ENCODE measurements around the gene BMPER. TPM values are rescaled to one million over a fixed set of nuclear protein-coding genes. Genes with fewer than 3 reads are reported as not detected.

BMPER gene
- total RNA-seq, 3 donors from 2014 or later (not counting 1 experiment from before 2014, with no cell fraction given) = 0.32 to 0.64 (median 0.50) TPM

GRCh38 chr7:33968591-33968990 lies 63.3 kb downstream of the BMPER start:
- H3K4me3 Mint-ChIP-seq = no peak overlapping the region
- Histone ChIP-seq H3K4me1 (ENCODE audit: control insufficient read depth, insufficient read depth, low read length) (no peaks in the 10 kb centered on the region), H3K4me3 (ENCODE audit: low read length) (no peak overlapping the region), H3K9me3 (ENCODE audit: control insufficient read depth, insufficient read depth, low read length) (no peaks in the 10 kb centered on the region), H3K27ac (ENCODE audit: low read length) (no peak overlapping the region), H3K36me3 (ENCODE audit: control insufficient read depth, insufficient read depth, low read length) (no peaks in the 10 kb centered on the region), H3K27me3 (ENCODE audit: control insufficient read depth, insufficient read depth, low read length) (peaks cover 2% of the 10 kb centered on the region)
- ATAC-seq (no peak), DNase-seq (no peak)
- WGBS (ENCODE audit: insufficient coverage) = 100% methylated on average over 1 of the region's 1 CpG
- intact Hi-C loops (cut with micrococcal nuclease) = no loop called here
- H3K4me1 Mint-ChIP-seq = no peaks in the 10 kb centered on the region
- no peaks in the 10 kb centered on the region for H3K9me3 Mint-ChIP-seq
- no peaks in the 10 kb centered on the region for H3K27me3 Mint-ChIP-seq (ENCODE audit: low read depth in 2 of 2)
- no peaks in the 10 kb centered on the region for H3K36me3 Mint-ChIP-seq
- H3K27ac Mint-ChIP-seq = no peak overlapping the region
- no peak for TF ChIP-seq CTCF (IDR thresholded peaks at IDR 0.05)

- Histone ChIP-seq H3K27ac (ENCODE audit: low read length) (no peak overlapping the region), H3K9me3 (ENCODE audit: control insufficient read depth, insufficient read depth, low read length) (no peaks in the 10 kb centered on the region), H3K4me1 (ENCODE audit: control insufficient read depth, insufficient read depth, low read length) (no peaks in the 10 kb centered on the region), H3K4me3 (ENCODE audit: low read length) (no peak overlapping the region), H3K36me3 (ENCODE audit: control insufficient read depth, insufficient read depth, low read length) (no peaks in the 10 kb centered on the region), H3K27me3 (ENCODE audit: control insufficient read depth, insufficient read depth, low read length) (no peaks in the 10 kb centered on the region)
- no peaks in the 10 kb centered on the region for H3K4me1 Mint-ChIP-seq
- WGBS (ENCODE audit: insufficient coverage) = 88% methylated on average over 5 of the region's 5 CpGs
- H3K4me3 Mint-ChIP-seq = no peak overlapping the region
- H3K36me3 Mint-ChIP-seq = no peaks in the 10 kb centered on the region
- ATAC-seq = no peak
- no peak overlapping the region for H3K27ac Mint-ChIP-seq
- H3K9me3 Mint-ChIP-seq = no peaks in the 10 kb centered on the region
- TF ChIP-seq CTCF (IDR thresholded peaks at IDR 0.05) = no peak
- intact Hi-C loops (cut with micrococcal nuclease) = no loop called here
- H3K27me3 Mint-ChIP-seq (ENCODE audit: low read depth in 2 of 2) = peaks cover 0 to 3% of the 10 kb centered on the region in 2 donors
- no peak for DNase-seq
Measured at GRCh38 chr7:33970536-33970935, 65.2 kb downstream of the BMPER start.

GRCh38 chr7:33971106-33971505 lies 65.8 kb downstream of the BMPER start:
- Mint-ChIP-seq H3K4me3 (no peak overlapping the region), H3K9me3 (no peaks in the 10 kb centered on the region), H3K36me3 (no peaks in the 10 kb centered on the region), H3K27ac (no peak overlapping the region), H3K27me3 (ENCODE audit: low read depth in 2 of 2) (peaks cover 0 to 3% of the 10 kb centered on the region in 2 donors), H3K4me1 (no peaks in the 10 kb centered on the region)
- Histone ChIP-seq H3K27ac (ENCODE audit: low read length) (no peak overlapping the region), H3K36me3 (ENCODE audit: control insufficient read depth, insufficient read depth, low read length) (no peaks in the 10 kb centered on the region), H3K27me3 (ENCODE audit: control insufficient read depth, insufficient read depth, low read length) (no peaks in the 10 kb centered on the region), H3K4me3 (ENCODE audit: low read length) (no peak overlapping the region), H3K4me1 (ENCODE audit: control insufficient read depth, insufficient read depth, low read length) (no peaks in the 10 kb centered on the region), H3K9me3 (ENCODE audit: control insufficient read depth, insufficient read depth, low read length) (no peaks in the 10 kb centered on the region)
- no peak for ATAC-seq
- intact Hi-C loops (cut with micrococcal nuclease) = no loop called here
- 50% methylated on average over 3 of the region's 3 CpGs for WGBS (ENCODE audit: insufficient coverage)
- no peak for TF ChIP-seq CTCF (IDR thresholded peaks at IDR 0.05)
- no peak for DNase-seq

- 81% methylated on average over 5 of the region's 5 CpGs for WGBS (ENCODE audit: insufficient coverage)
- ATAC-seq (no peak), DNase-seq (no peak)
- no peaks in the 10 kb centered on the region for H3K36me3 Mint-ChIP-seq
- H3K27me3 Mint-ChIP-seq (ENCODE audit: low read depth in 2 of 2) = peaks cover 0 to 3% of the 10 kb centered on the region in 2 donors
- intact Hi-C loops (cut with micrococcal nuclease) = no loop called here
- H3K4me3 Mint-ChIP-seq = no peak overlapping the region
- Histone ChIP-seq H3K9me3 (ENCODE audit: control insufficient read depth, insufficient read depth, low read length) (no peaks in the 10 kb centered on the region), H3K4me1 (ENCODE audit: control insufficient read depth, insufficient read depth, low read length) (no peaks in the 10 kb centered on the region), H3K27ac (ENCODE audit: low read length) (no peak overlapping the region), H3K27me3 (ENCODE audit: control insufficient read depth, insufficient read depth, low read length) (no peaks in the 10 kb centered on the region), H3K36me3 (ENCODE audit: control insufficient read depth, insufficient read depth, low read length) (no peaks in the 10 kb centered on the region), H3K4me3 (ENCODE audit: low read length) (no peak overlapping the region)
- no peaks in the 10 kb centered on the region for H3K4me1 Mint-ChIP-seq
- no peak overlapping the region for H3K27ac Mint-ChIP-seq
- H3K9me3 Mint-ChIP-seq = no peaks in the 10 kb centered on the region
- TF ChIP-seq CTCF (IDR thresholded peaks at IDR 0.05) = no peak
Measured at GRCh38 chr7:33973231-33974015, 68.1 kb downstream of the BMPER start.
